Measurements from ENCODE around the gene SLC39A7.

Gene SLC39A7

DNA sequence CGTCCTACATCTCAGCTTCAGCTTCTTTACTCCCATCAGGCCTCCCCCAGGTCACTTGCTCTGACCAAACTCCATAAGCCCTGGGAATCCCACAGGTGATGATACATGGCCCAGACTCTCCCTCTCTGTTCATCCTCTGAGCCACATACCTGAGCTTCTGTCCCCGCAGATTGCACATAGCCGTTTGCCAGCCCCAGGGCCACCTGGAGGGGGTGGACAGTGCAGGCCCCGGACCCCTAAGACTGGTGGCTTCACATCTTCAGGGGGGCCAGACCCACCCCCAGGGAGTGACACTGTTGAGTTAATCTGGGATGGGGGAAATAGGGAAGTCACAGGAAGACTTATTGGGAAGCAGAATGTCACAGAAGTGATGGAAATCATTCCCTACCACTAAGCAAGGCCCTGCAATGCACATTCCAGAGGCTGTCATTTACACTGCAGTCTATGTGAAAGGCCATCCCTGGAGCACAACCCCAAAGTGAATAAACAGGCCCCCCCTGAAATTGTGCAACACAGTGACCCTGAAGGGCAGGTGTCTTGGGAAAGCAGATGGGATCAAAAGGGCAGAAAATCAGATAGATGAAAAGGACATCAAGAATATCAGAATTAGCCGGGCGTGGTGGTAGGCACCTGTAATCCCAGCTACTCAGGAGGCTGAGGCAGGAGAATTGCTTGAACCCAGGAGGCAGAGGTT lies 2.4 kb upstream of the SLC39A7 start:
- no peak overlapping the region for H3K9ac ChIP-seq (ENCODE audit: insufficient read length, low read depth)
- H3K36me3 ChIP-seq (ENCODE audit: insufficient read depth, insufficient read length, low read length): peaks cover 48% of the 10 kb centered on the region
- no peaks in the 10 kb centered on the region for H3K27me3 ChIP-seq (ENCODE audit: insufficient read depth, insufficient read length)
- DNase-seq (ENCODE audit: low read depth, low spot score): no peak
- H3K9me3 ChIP-seq (ENCODE audit: insufficient read depth, low read length): no peaks in the 10 kb centered on the region
- peaks cover 2% of the 10 kb centered on the region for H3K4me1 ChIP-seq (ENCODE audit: insufficient read depth, insufficient read length)
- TF ChIP-seq SUZ12 (IDR thresholded peaks at IDR 0.05; ENCODE audit: extremely low read depth, insufficient read depth, insufficient read length) (no peak), ZNF274 (IDR thresholded peaks at IDR 0.05; ENCODE audit: low read depth, low read length) (no peak)
- no peak overlapping the region for H3K4me3 ChIP-seq (ENCODE audit: insufficient read length, low read depth)

DNA sequence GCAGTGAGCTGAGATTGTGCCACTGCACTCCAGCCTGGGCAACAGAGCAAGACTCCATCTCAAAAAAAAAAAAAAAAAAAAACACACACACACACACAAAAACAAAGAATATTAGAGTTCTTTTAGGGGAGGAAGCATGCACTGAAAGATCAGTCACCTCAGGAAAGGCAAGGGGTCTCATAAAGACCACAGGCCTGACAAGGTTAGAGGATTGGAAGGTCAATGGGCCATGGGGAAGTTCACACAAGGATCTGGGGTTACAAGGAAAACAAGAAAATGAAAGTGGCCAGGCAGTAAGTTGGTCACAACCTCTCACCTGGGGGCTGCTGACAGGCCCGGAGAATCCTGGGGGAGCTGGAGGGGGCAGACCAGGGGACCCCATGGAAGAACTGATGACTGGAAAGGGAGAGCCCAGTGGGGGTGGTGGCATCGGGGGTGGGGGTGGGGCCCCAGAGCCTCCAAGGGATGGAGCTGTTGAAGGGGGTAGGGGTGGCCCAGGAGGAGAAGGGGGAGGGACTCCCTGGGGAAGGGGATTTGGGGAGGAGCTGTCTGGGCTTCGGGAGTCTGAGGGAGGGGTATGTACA lies 1.7 kb upstream of the SLC39A7 start:
- H3K9ac ChIP-seq (ENCODE audit: insufficient read length, low read depth): peak overlapping the region; percentile 87
- H3K4me1 ChIP-seq (ENCODE audit: insufficient read depth, insufficient read length): peaks cover 4% of the 10 kb centered on the region
- DNase-seq (ENCODE audit: low read depth, low spot score): no peak
- peaks cover 55% of the 10 kb centered on the region for H3K36me3 ChIP-seq (ENCODE audit: insufficient read depth, insufficient read length, low read length)
- H3K4me3 ChIP-seq (ENCODE audit: insufficient read length, low read depth): no peak overlapping the region
- TF ChIP-seq ZNF274 (IDR thresholded peaks at IDR 0.05; ENCODE audit: low read depth, low read length) (no peak), SUZ12 (IDR thresholded peaks at IDR 0.05; ENCODE audit: extremely low read depth, insufficient read depth, insufficient read length) (no peak), YY1 (IDR thresholded peaks at IDR 0.05; ENCODE audit: insufficient read depth, insufficient read length) (no peak)
- H3K9me3 ChIP-seq (ENCODE audit: insufficient read depth, low read length): no peaks in the 10 kb centered on the region
- H3K27me3 ChIP-seq (ENCODE audit: insufficient read depth, insufficient read length): no peaks in the 10 kb centered on the region

DNA sequence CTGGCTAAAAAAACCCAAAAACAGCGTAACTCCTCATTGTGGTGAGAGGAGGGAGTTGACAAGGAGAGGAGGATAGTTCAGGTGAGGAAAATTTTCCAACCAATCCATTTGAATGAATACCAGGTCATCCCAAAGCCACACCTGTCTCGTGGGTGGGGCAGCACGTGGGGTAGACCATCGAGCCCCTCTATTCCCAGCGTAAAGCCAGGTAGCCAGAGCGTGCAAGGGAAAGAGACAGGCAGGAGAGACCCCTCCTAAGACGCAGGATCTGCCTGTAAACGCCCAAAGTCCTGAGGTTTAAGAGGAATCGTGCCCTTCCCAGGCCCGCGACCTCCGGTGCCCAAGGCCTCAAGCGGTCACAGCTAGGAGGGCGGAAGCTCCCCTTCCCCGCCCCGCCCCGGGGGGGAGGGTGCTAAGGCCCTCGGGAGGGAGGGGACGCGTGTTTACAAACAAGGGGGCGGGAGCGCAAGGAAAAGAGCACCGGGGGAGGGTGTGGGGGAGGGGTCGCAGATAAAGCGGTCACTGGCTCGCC lies 914 bp upstream of the SLC39A7 start:
- TF ChIP-seq ZNF274 (IDR thresholded peaks at IDR 0.05; ENCODE audit: low read depth, low read length): no peak
- no peak for TF ChIP-seq YY1 (IDR thresholded peaks at IDR 0.05; ENCODE audit: insufficient read depth, insufficient read length)
- TF ChIP-seq SUZ12 (IDR thresholded peaks at IDR 0.05; ENCODE audit: extremely low read depth, insufficient read depth, insufficient read length): no peak

DNA sequence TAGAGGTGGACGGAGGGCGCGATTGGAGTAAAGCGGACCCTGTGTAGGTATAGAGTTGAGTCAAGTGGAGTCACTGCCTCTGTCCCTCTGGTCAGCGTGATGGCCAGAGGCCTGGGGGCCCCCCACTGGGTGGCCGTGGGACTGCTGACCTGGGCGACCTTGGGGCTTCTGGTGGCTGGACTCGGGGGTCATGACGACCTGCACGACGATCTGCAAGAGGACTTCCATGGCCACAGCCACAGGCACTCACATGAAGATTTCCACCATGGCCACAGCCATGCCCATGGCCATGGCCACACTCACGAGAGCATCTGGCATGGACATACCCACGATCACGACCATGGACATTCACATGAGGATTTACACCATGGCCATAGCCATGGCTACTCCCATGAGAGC lies 479 bp downstream of the SLC39A7 start:
- peak overlapping the region; percentile 87 for H3K9ac ChIP-seq (ENCODE audit: insufficient read length, low read depth)
- no peak for TF ChIP-seq YY1 (IDR thresholded peaks at IDR 0.05; ENCODE audit: insufficient read depth, insufficient read length)
- TF ChIP-seq SUZ12 (IDR thresholded peaks at IDR 0.05; ENCODE audit: extremely low read depth, insufficient read depth, insufficient read length): no peak
- TF ChIP-seq ZNF274 (IDR thresholded peaks at IDR 0.05; ENCODE audit: low read depth, low read length): no peak
- peaks cover 3% of the 10 kb centered on the region for H3K27me3 ChIP-seq (ENCODE audit: insufficient read depth, insufficient read length)
- no peak for DNase-seq (ENCODE audit: low read depth, low spot score)
- peak overlapping the region; percentile 95 for H3K4me3 ChIP-seq (ENCODE audit: insufficient read length, low read depth)
- peaks cover 36% of the 10 kb centered on the region for H3K36me3 ChIP-seq (ENCODE audit: insufficient read depth, insufficient read length, low read length)
- peaks cover 6% of the 10 kb centered on the region for H3K4me1 ChIP-seq (ENCODE audit: insufficient read depth, insufficient read length)
- no peaks in the 10 kb centered on the region for H3K9me3 ChIP-seq (ENCODE audit: insufficient read depth, low read length)

More for the DNA sequence above, 914 bp upstream of the SLC39A7 start:
- Histone ChIP-seq H3K27me3 (ENCODE audit: insufficient read depth, insufficient read length) (no peaks in the 10 kb centered on the region), H3K4me1 (ENCODE audit: insufficient read depth, insufficient read length) (peaks cover 4% of the 10 kb centered on the region), H3K4me3 (ENCODE audit: insufficient read length, low read depth) (peak overlapping the region; percentile 95), H3K9me3 (ENCODE audit: insufficient read depth, low read length) (no peaks in the 10 kb centered on the region), H3K9ac (ENCODE audit: insufficient read length, low read depth) (peak overlapping the region; percentile 87), H3K36me3 (ENCODE audit: insufficient read depth, insufficient read length, low read length) (peaks cover 50% of the 10 kb centered on the region)
- DNase-seq (ENCODE audit: low read depth, low spot score): no peak

DNA sequence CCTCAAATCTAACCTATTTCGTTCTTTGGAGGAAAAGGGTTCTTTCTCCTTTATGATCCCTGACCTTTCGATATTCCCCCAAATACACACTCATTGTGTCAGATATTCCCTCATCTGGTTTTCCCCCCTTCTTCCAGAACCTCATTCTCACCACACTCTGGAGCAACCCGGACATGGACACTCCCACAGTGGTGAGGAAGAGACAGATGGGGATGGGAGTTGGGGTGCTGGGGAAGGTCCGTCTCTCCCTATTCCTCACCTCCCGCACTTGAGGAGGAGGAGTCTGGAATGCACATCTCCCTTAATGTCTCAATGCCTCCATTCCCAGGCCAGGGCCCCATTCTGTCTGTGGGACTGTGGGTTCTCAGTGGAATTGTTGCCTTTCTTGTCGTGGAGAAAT lies 1.3 kb downstream of the SLC39A7 start:
- Histone ChIP-seq H3K4me3 (ENCODE audit: insufficient read length, low read depth) (peak overlapping the region; percentile 95), H3K9me3 (ENCODE audit: insufficient read depth, low read length) (no peaks in the 10 kb centered on the region), H3K4me1 (ENCODE audit: insufficient read depth, insufficient read length) (peaks cover 6% of the 10 kb centered on the region), H3K27me3 (ENCODE audit: insufficient read depth, insufficient read length) (peaks cover 11% of the 10 kb centered on the region), H3K36me3 (ENCODE audit: insufficient read depth, insufficient read length, low read length) (peaks cover 34% of the 10 kb centered on the region), H3K9ac (ENCODE audit: insufficient read length, low read depth) (peak overlapping the region; percentile 87)
- TF ChIP-seq ZNF274 (IDR thresholded peaks at IDR 0.05; ENCODE audit: low read depth, low read length) (no peak), SUZ12 (IDR thresholded peaks at IDR 0.05; ENCODE audit: extremely low read depth, insufficient read depth, insufficient read length) (no peak), YY1 (IDR thresholded peaks at IDR 0.05; ENCODE audit: insufficient read depth, insufficient read length) (no peak)
- DNase-seq (ENCODE audit: low read depth, low spot score): no peak

DNA sequence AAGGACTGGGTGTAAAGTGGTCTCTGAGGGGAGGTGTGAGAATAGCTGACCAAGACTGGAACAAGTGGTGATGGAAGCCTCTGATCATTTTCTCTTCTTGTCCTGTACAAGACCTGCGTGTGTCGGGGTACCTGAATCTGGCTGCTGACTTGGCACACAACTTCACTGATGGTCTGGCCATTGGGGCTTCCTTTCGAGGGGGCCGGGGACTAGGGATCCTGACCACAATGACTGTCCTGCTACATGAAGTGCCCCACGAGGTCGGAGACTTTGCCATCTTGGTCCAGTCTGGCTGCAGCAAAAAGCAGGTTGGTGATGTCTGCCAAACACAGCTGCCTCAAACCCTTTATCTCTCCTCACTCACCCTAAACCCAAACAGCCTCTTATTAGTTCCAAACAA lies 2.1 kb downstream of the SLC39A7 start:
- peaks cover 6% of the 10 kb centered on the region for H3K4me1 ChIP-seq (ENCODE audit: insufficient read depth, insufficient read length)
- peaks cover 31% of the 10 kb centered on the region for H3K36me3 ChIP-seq (ENCODE audit: insufficient read depth, insufficient read length, low read length)
- no peak for DNase-seq (ENCODE audit: low read depth, low spot score)
- no peak overlapping the region for H3K9ac ChIP-seq (ENCODE audit: insufficient read length, low read depth)
- peaks cover 17% of the 10 kb centered on the region for H3K27me3 ChIP-seq (ENCODE audit: insufficient read depth, insufficient read length)
- H3K4me3 ChIP-seq (ENCODE audit: insufficient read length, low read depth): no peak overlapping the region
- no peak for TF ChIP-seq ZNF274 (IDR thresholded peaks at IDR 0.05; ENCODE audit: low read depth, low read length)
- TF ChIP-seq YY1 (IDR thresholded peaks at IDR 0.05; ENCODE audit: insufficient read depth, insufficient read length): no peak
- TF ChIP-seq SUZ12 (IDR thresholded peaks at IDR 0.05; ENCODE audit: extremely low read depth, insufficient read depth, insufficient read length): no peak
- no peaks in the 10 kb centered on the region for H3K9me3 ChIP-seq (ENCODE audit: insufficient read depth, low read length)

DNA sequence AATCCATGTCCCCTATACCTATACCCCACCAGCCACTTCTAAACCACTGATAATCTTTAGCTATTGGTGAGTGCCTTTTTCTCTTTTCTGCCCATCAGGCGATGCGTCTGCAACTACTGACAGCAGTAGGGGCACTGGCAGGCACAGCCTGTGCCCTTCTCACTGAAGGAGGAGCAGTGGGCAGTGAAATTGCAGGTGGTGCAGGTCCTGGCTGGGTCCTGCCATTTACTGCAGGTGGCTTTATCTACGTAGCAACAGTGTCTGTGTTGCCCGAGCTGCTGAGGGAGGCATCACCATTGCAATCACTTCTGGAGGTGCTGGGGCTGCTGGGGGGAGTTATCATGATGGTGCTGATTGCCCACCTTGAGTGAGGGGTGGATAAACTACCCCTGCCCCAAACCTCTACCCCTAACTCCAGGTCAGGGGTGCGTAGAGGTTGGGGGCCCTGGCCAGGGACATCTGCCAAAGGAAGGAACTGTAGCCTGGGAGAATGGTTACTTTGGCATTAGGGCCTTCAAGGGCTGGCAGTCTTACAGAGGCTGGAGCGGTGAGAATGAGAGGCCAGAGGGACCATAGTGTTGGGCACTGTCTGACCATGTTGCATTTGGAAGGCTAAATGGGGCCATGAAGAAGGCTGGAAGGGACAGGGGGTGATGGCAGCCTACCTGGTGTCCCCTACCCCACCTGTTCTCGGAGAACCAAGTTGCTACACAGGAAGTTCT lies 2.9 kb downstream of the SLC39A7 start:
- Histone ChIP-seq H3K36me3 (ENCODE audit: insufficient read depth, insufficient read length, low read length) (peaks cover 31% of the 10 kb centered on the region), H3K9ac (ENCODE audit: insufficient read length, low read depth) (no peak overlapping the region), H3K27me3 (ENCODE audit: insufficient read depth, insufficient read length) (peaks cover 18% of the 10 kb centered on the region), H3K4me1 (ENCODE audit: insufficient read depth, insufficient read length) (peaks cover 6% of the 10 kb centered on the region), H3K4me3 (ENCODE audit: insufficient read length, low read depth) (no peak overlapping the region), H3K9me3 (ENCODE audit: insufficient read depth, low read length) (no peaks in the 10 kb centered on the region)
- TF ChIP-seq YY1 (IDR thresholded peaks at IDR 0.05; ENCODE audit: insufficient read depth, insufficient read length) (no peak), ZNF274 (IDR thresholded peaks at IDR 0.05; ENCODE audit: low read depth, low read length) (no peak), SUZ12 (IDR thresholded peaks at IDR 0.05; ENCODE audit: extremely low read depth, insufficient read depth, insufficient read length) (no peak)
- DNase-seq (ENCODE audit: low read depth, low spot score): no peak

Data from NT2/D1 (cell line).